DND-41 (cell line): Measurements from ENCODE around the gene FADS1.

Experiments used
- ATAC-seq: fragments of 200-7000 bp; cut with Tn5 transposase; 3 replicates; pipeline ENCODE4 v1.9.1; 2021; ENCODE audit warnings: low read depth; ENCODE audit not compliant: insufficient read depth
- DNase-seq: peaks from one replicate; pipeline ENCODE4 v3.0.0-alpha.2; 2020
- H2AFZ ChIP-seq: 2 replicates; pipeline ENCODE4 v1.6.0; 2012; ENCODE audit warnings: low read depth, low read length
- H3K27ac ChIP-seq: 2 replicates; pipeline ENCODE4 v1.5.1; 2012; ENCODE audit warnings: low read length, inconsistent platforms
- H3K27me3 ChIP-seq: fragments of 200-600 bp; sonication (generic); 2 replicates; pipeline ENCODE4 v1.6.0; 2012; ENCODE audit warnings: low read length, mild to moderate bottlenecking, inconsistent platforms; ENCODE audit not compliant: insufficient read depth, poor library complexity
- H3K36me3 ChIP-seq: 2 replicates; pipeline ENCODE4 v1.5.1; 2012; ENCODE audit warnings: low read length, inconsistent platforms; ENCODE audit not compliant: insufficient read depth
- H3K4me1 ChIP-seq: 2 replicates; pipeline ENCODE4 v1.5.1; 2012; ENCODE audit warnings: mild to moderate bottlenecking, low read length; ENCODE audit not compliant: insufficient read depth
- H3K4me2 ChIP-seq: 2 replicates; pipeline ENCODE4 v1.6.0; 2012; ENCODE audit warnings: mild to moderate bottlenecking, moderate library complexity, low read length, inconsistent platforms; ENCODE audit not compliant: insufficient read depth
- H3K4me3 ChIP-seq, 2 experiments: fragments of 200-600 bp in 1 of 2; shearing (Covaris generic) in 1 of 2; 2 replicates each; pipeline ENCODE4 v1.5.1; 2012 to 2016; ENCODE audit warnings: inconsistent platforms in 2 of 2, low read length in 2 of 2, mild to moderate bottlenecking in 2 of 2, low read depth in 1 of 2, moderate library complexity in 1 of 2
- H3K79me2 ChIP-seq: 2 replicates; pipeline ENCODE4 v1.6.0; 2012; ENCODE audit warnings: low read length, inconsistent platforms; ENCODE audit not compliant: insufficient read depth
- H3K9ac ChIP-seq: 2 replicates; pipeline ENCODE4 v1.6.0; 2012; ENCODE audit warnings: low read depth, mild to moderate bottlenecking, inconsistent platforms, low read length, moderate library complexity
- H3K9me3 ChIP-seq: 2 replicates; pipeline ENCODE4 v1.5.1; 2012; ENCODE audit warnings: low read length, moderate library complexity, mild to moderate bottlenecking, inconsistent platforms; ENCODE audit not compliant: insufficient read depth, severe bottlenecking
- H4K20me1 ChIP-seq: 2 replicates; pipeline ENCODE4 v1.6.0; 2012; ENCODE audit warnings: low read length; ENCODE audit not compliant: insufficient read depth
- EZH2 ChIP-seq: IDR thresholded peaks from 3 replicates; pipeline ENCODE4 v1.6.1; 2012; ENCODE audit warnings: borderline replicate concordance, low read depth, mild to moderate bottlenecking, moderate library complexity, low read length, inconsistent platforms; ENCODE audit not compliant: severe bottlenecking
- TF ChIP-seq, protein P1 (sequence below): IDR thresholded peaks from 2 replicates; pipeline ENCODE4 v1.5.1; 2012; ENCODE audit warnings: borderline replicate concordance, low read length, moderate library complexity, mild to moderate bottlenecking; ENCODE audit not compliant: poor library complexity, severe bottlenecking; ENCODE audit errors: extremely low read depth

The FADS1 gene

DNA sequence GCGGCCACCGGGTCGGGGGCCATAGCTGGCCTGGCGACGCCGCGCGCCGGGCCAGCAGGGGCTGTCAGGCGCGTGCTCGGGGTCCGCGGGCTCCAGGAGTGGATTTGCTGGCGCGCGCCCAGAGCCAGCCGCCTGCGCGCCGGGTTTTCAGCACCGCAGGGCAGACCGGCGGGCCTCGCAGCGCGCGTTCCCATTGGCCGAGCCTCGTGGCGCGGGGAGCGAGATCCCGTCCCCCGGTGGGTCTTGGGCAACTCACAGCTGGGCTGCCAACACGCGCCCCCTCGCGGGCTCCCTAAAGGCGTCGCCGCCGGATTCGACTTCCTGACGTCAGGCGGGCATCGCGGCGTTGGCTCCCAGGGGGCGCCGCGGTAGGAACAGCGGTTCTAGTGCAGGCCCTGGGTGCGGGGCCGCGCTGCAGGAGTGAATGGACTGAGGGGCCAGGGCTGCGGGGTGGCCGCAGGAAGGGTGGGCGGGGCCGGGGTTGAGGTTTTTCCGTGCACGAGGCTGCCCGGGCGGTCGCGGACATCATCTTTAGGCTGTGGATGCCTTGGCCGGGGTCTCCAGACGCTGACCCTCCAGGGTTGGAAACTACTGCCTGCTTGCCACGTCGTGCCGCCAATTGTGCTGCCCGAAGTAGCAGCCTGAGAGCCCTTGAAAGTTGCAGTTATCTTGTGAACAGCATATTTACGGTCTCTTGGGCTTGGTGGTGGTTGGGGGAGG is at the start of gene FADS1:
Gene FADS1, minus strand, starts transcription at position 268 of the 720 bp plus-strand sequence. Its CDS starts 74 bp downstream, at position 194.
- H3K79me2 ChIP-seq, result peaks cover 51% of the 10 kb centered on the region

DNA sequence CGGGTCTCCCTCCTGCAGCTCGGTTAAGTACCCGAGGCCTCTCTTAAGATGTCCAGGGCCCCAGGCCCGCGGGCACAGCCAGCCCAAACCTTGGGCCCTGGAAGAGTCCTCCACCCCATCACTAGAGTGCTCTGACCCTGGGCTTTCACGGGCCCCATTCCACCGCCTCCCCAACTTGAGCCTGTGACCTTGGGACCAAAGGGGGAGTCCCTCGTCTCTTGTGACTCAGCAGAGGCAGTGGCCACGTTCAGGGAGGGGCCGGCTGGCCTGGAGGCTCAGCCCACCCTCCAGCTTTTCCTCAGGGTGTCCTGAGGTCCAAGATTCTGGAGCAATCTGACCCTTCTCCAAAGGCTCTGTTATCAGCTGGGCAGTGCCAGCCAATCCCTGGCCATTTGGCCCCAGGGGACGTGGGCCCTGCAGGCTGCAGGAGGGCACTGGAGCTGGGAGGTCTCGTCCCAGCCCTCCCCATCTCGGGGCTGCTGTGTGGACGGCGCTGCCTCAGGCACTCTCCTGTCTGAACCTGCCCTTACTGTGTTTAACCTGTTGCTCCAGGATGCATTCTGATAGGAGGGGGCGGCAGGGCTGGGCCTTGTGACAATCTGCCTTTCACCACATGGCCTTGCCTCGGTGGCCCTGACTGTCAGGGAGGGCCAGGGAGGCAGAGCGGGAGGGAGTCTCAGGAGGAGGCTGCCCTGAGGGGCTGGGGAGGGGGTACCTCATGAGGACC is 49.6 kb upstream of the FADS1 start:
- Histone ChIP-seq H3K79me2 (no peaks in the 10 kb centered on the region), H3K36me3 (peaks cover 56% of the 10 kb centered on the region), H3K27ac (no peak overlapping the region), H2AFZ (no peak overlapping the region), H3K4me2 (no peak overlapping the region), H3K9me3 (no peaks in the 10 kb centered on the region), H3K4me3 (no peak overlapping the region), H3K9ac (no peak overlapping the region), H4K20me1 (peaks cover 19% of the 10 kb centered on the region), H3K4me1 (0 out of 2 replicates have a peak, but pooled peaks cover 4% of the 10 kb centered on the region), H3K27me3 (no peaks in the 10 kb centered on the region)
- TF ChIP-seq, protein P1, sequence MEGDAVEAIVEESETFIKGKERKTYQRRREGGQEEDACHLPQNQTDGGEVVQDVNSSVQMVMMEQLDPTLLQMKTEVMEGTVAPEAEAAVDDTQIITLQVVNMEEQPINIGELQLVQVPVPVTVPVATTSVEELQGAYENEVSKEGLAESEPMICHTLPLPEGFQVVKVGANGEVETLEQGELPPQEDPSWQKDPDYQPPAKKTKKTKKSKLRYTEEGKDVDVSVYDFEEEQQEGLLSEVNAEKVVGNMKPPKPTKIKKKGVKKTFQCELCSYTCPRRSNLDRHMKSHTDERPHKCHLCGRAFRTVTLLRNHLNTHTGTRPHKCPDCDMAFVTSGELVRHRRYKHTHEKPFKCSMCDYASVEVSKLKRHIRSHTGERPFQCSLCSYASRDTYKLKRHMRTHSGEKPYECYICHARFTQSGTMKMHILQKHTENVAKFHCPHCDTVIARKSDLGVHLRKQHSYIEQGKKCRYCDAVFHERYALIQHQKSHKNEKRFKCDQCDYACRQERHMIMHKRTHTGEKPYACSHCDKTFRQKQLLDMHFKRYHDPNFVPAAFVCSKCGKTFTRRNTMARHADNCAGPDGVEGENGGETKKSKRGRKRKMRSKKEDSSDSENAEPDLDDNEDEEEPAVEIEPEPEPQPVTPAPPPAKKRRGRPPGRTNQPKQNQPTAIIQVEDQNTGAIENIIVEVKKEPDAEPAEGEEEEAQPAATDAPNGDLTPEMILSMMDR, result no peak
- no peak for TF ChIP-seq EZH2
- DNase-seq, result no peak
- ATAC-seq, result no peak

More for the DNA sequence above, at the start of gene FADS1:
- H3K4me3 ChIP-seq, result peak within 1 kb of the TSS; percentile 52 to 74
- peak within 1 kb of the TSS; percentile 77 for H2AFZ ChIP-seq
- DNase-seq (peak; percentile 97), ATAC-seq (peak; percentile 79)
- peak within 1 kb of the TSS; percentile 83 for H3K4me2 ChIP-seq
- peaks cover 28% of the 10 kb centered on the region for H3K4me1 ChIP-seq
- TF ChIP-seq, protein P1, result peak; percentile 75
- TF ChIP-seq EZH2, result no peak
- peaks cover 39% of the 10 kb centered on the region for H3K36me3 ChIP-seq
- H3K27me3 ChIP-seq, result no peaks in the 10 kb centered on the region
- H3K27ac ChIP-seq, result peak within 1 kb of the TSS; percentile 86
- no peaks in the 10 kb centered on the region for H3K9me3 ChIP-seq
- H4K20me1 ChIP-seq, result peaks cover 23% of the 10 kb centered on the region
- peak within 1 kb of the TSS; percentile 96 for H3K9ac ChIP-seq

DNA sequence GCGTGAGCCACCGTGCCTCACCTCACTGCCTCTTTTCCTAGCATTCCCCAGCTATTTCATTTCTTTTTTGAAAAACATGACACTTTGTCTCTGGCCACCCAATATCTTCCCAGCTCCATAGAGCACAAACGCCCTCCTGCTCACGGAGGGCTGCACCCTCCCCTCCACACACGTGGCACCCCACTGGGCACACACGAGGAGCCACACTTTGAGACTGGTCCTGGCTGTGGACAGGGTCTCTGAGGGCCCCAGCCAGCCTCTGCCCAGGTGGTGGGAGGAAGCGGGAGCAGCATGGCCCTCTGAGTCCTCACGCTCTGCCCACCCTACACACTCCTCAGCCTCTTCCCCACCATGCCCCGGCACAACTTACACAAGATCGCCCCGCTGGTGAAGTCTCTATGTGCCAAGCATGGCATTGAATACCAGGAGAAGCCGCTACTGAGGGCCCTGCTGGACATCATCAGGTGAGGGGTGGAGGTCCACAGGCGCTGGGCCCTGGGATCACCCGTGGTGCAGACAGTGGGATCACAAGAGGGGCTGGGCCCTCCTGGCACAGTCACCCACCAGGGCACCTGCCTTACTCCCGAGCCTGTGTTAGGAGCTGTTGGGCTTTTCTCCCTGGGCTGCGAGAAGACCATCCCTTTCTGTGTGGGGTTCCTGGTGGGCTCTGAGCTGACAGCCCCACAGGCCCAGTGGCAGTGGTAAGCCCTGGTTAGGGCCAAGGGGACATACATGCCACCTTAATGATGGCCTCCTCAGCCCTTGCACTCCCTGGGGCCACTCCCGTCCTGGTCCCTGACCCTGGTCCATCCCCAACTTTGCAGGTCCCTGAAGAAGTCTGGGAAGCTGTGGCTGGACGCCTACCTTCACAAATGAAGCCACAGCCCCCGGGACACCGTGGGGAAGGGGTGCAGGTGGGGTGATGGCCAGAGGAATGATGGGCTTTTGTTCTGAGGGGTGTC is 48.3 kb upstream of the FADS1 start:
- no peaks in the 10 kb centered on the region for H3K79me2 ChIP-seq
- no peaks in the 10 kb centered on the region for H3K4me1 ChIP-seq
- peaks cover 21% of the 10 kb centered on the region for H4K20me1 ChIP-seq
- no peaks in the 10 kb centered on the region for H3K9me3 ChIP-seq
- peaks cover 65% of the 10 kb centered on the region for H3K36me3 ChIP-seq
- H2AFZ ChIP-seq, result no peak overlapping the region
- ATAC-seq, result no peak
- H3K4me3 ChIP-seq, result no peak overlapping the region
- no peaks in the 10 kb centered on the region for H3K27me3 ChIP-seq
- DNase-seq, result no peak
- TF ChIP-seq, protein P1, result no peak
- TF ChIP-seq EZH2, result no peak
- no peak overlapping the region for H3K27ac ChIP-seq
- no peak overlapping the region for H3K4me2 ChIP-seq
- no peak overlapping the region for H3K9ac ChIP-seq
